Astrocyte (in vitro differentiated cells and primary cell): ENCODE data around the gene KRT5.

Source experiments
- CTCF ChIP-seq: IDR thresholded peaks from 2 replicates; pipeline ENCODE4 v1.5.1; 2011; ENCODE audit warnings: low read depth, mild to moderate bottlenecking, inconsistent platforms, low read length, moderate library complexity; ENCODE audit not compliant: insufficient read depth
- EZH2 ChIP-seq: IDR thresholded peaks from 2 replicates; pipeline ENCODE4 v1.6.1; 2012; ENCODE audit warnings: mild to moderate bottlenecking, low read length, inconsistent platforms; ENCODE audit not compliant: insufficient read depth

GRCh38 chr12:52566847-52567291, 46.7 kb upstream of the KRT5 start:
- TF ChIP-seq CTCF (no peak), EZH2 (no peak)
